GM12874 (cell line): ENCODE results near the gene ZNF532.

ENCODE experiments used
- CTCF ChIP-seq: IDR thresholded peaks from 2 replicates; pipeline ENCODE4 v1.5.1; 2011; ENCODE audit warnings: low read depth, mild to moderate bottlenecking, control low read depth, low read length, moderate library complexity; ENCODE audit not compliant: insufficient read depth

Gene ZNF532

GRCh38 chr18:59008302-59008974, 143.8 kb downstream of the ZNF532 start:
- TF ChIP-seq CTCF = no peak

DNA sequence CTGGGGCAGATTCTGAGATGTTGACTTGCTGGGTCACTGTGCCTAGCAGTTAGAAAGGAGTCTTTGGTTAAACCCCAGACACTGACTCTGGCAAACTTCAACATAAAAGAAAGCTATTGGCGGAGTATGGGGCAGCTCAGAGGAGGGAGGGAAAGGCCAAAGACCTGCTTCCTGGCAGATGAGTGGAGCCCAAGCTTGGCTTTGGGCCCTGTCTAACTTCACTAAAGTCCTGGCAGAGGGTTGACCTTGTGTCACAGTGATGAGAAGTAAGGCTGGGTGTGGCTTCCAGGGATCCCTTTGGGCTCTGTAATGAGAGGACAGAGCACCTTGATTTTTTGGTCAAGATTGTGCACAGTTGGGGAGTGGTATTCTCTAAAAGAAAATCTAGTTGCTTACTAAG, 145.2 kb downstream of the ZNF532 start:
- no peak for TF ChIP-seq CTCF

GRCh38 chr18:59011289-59011688, 146.6 kb downstream of the ZNF532 start:
- TF ChIP-seq CTCF = no peak

- TF ChIP-seq CTCF = no peak
Observed at GRCh38 chr18:59011786-59012185, 147.1 kb downstream of the ZNF532 start.

DNA sequence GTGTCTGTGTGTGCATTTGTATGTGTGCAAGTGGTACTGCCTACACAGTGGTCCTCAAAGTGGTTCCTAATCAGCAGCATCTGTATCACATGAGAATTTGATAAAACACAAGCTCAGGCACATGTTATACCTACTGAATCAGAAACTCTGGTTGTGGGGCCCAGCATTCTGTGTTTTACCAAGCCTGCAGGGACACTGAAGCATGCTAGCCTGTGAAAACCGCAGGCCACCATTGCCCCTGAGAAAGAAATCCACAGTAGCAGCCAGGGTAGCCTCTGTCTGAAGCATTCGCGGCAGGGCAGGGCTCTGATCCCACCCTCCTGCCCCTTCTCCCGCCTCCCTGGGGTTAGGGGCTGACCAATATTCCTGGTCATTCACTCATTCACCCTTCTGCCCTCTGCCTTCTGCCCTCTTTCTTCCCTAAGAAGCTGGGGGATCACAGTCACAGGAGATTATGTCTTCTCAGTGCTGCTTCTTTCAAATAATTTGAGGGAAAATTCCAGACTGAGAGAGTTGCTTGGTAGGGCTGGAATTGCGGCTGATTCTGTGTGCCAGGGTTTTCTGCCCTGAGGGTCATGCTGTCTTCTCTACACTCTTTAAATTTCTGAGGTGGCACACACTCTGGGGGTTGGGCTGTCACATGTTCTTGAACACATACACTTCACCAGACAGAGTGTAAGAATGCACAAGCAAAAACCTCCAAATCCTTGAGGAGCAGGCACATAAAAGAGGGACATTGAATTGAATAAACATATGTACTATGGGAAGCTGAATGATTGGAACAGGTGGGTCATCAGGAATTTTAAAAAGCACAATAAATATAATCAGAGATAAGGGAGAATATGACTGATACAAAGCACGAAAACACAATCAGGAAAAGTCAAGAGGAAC, 148.4 kb downstream of the ZNF532 start:
- no peak for TF ChIP-seq CTCF

DNA sequence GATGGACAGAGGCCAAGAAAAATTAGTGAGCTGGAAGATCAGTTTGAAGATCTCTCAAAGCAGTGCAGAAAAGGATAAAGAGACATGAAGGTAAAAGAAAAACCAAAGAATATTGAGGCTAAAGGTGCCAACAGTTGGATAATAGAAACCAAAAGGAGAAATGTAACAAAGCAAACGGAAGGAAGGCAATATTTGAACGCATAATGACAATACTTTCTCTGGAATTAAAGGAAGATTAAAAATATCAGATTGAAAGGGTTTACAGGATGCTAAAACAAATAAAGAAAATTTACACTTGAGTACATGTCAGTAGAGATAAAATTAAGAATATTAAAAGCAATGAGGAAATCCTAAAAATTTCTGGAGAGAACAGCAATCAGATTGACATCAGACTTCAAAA, 149.1 kb downstream of the ZNF532 start:
- TF ChIP-seq CTCF = no peak

DNA sequence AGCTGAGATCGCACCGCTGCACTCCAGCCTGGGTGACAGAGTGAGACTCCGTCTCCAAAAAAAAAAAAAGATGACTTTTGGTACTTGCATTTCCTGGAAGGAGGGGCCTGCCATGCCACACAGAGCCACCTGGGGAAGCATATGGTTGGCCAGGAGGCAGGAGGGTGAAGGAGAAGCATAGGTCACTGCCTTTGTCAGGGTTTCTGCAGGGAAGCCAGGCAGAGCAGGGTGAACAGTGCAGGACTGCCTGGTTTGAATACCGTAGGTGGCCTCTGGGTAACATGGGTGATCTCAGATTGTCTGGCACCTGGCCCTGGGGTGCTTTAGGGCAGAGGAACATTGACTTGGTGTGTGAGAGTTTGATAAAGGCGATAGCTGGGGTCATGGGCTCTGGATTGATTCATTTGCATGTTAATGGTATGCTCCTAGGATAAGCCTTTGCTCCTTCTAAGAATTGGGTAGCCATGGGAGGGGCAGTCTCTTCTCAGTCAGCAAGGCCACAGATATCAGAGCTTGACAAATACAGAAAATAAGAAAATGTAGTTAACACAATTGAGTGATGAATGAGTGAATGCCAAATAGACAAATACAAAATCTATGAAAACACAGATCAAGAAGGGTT, 151.0 kb downstream of the ZNF532 start:
- TF ChIP-seq CTCF = no peak
